H1 (cell line): Measurements from ENCODE around the gene CNTN5. TPM values are rescaled to one million over a fixed set of nuclear protein-coding genes. Genes with fewer than 3 reads are reported as not detected.

Source experiments
- CTCF ChIA-PET: fragments of 300-600 bp; sonication (Branson Sonifier 250); formaldehyde crosslinking; loops from one replicate; lab custom pipeline; 2021; ENCODE audit not compliant: partially characterized antibody; lab: Charles Lee
- POLR2A ChIA-PET: fragments of 300-600 bp; sonication (Branson Sonifier 250); formaldehyde crosslinking; loops from one replicate; lab custom pipeline; 2021; ENCODE audit warnings: inconsistent platforms; ENCODE audit not compliant: partially characterized antibody; lab: Charles Lee
- DNase-seq, 2 experiments: peaks; one replicate each; pipeline versions ENCODE4 v3.0.0 to v3.0.0-alpha.2; 2010 to 2022; ENCODE audit warnings: low spot score in 2 of 2, low read depth in 1 of 2, mixed read lengths in 1 of 2
- FAIRE-seq: peaks from 2 replicates; lab custom pipeline; 2011; peaks lifted over from hg19 to GRCh38; lab: Jason Lieb, UNC
- H2AFZ ChIP-seq: 2 replicates; pipeline ENCODE4 v1.8.1; 2012; ENCODE audit warnings: low read length, inconsistent platforms
- H2AK5ac ChIP-seq: 2 replicates; pipeline ENCODE4 v1.6.1; 2013; ENCODE audit warnings: low read depth, low read length
- H2BK120ac ChIP-seq: replicated peaks from 2 replicates; pipeline ENCODE3; 2013; ENCODE audit warnings: low read depth, low read length, inconsistent platforms
- H2BK12ac ChIP-seq: 2 replicates; pipeline ENCODE4 v1.6.1; 2013; ENCODE audit warnings: low read depth, low read length
- H2BK15ac ChIP-seq: 2 replicates; pipeline ENCODE4 v1.6.1; 2013; ENCODE audit warnings: low read length
- H2BK20ac ChIP-seq: 2 replicates; pipeline ENCODE4 v1.6.1; 2013; ENCODE audit warnings: low read length
- H2BK5ac ChIP-seq: 2 replicates; pipeline ENCODE4 v1.6.1; 2013; ENCODE audit warnings: low read depth, low read length
- H3K14ac ChIP-seq: 2 replicates; pipeline ENCODE4 v1.6.1; 2013; ENCODE audit warnings: inconsistent platforms; ENCODE audit not compliant: insufficient read length
- H3K18ac ChIP-seq: 2 replicates; pipeline ENCODE4 v1.6.1; 2013; ENCODE audit warnings: low read length; ENCODE audit errors: extremely low read depth
- H3K23ac ChIP-seq: 2 replicates; pipeline ENCODE4 v1.6.1; 2013; ENCODE audit warnings: inconsistent platforms; ENCODE audit not compliant: insufficient read length
- H3K23me2 ChIP-seq: 2 replicates; pipeline ENCODE4 v1.6.1; 2013; ENCODE audit warnings: low read depth, low read length
- H3K27ac ChIP-seq: 2 replicates; pipeline ENCODE4 v1.6.1; 2011; ENCODE audit warnings: low read depth, low read length, inconsistent platforms
- H3K27me3 ChIP-seq, 4 experiments: replicated peaks in 1 of 4; 1 replicate in 1 of 4; 2 replicates in 3 of 4; pipeline versions ENCODE4 v1.6.1 to v1.8.1; 2011 to 2013; ENCODE audit warnings: low read length in 3 of 4, mild to moderate bottlenecking in 3 of 4, inconsistent platforms in 2 of 4, mixed read lengths in 2 of 4, moderate library complexity in 1 of 4; ENCODE audit not compliant: control insufficient read depth in 3 of 4, insufficient read depth in 3 of 4; ENCODE audit errors: extremely low read depth in 1 of 4
- H3K36me3 ChIP-seq, 4 experiments: 2 replicates each; pipeline versions ENCODE4 v1.6.1 to v1.8.1; 2011 to 2013; ENCODE audit warnings: mild to moderate bottlenecking in 4 of 4, low read length in 3 of 4, moderate library complexity in 2 of 4, control low read depth in 1 of 4, inconsistent platforms in 1 of 4; ENCODE audit not compliant: insufficient read depth in 4 of 4, control insufficient read depth in 2 of 4
- H3K4ac ChIP-seq: replicated peaks from 2 replicates; pipeline ENCODE3; 2013; ENCODE audit warnings: low read length, low read depth, mixed read lengths, inconsistent platforms; ENCODE audit not compliant: insufficient read length
- H3K4me1 ChIP-seq, 4 experiments: replicated peaks in 1 of 4; 1 replicate in 1 of 4; 2 replicates in 3 of 4; pipeline versions ENCODE4 v1.6.1 to v1.8.1; 2011 to 2013; ENCODE audit warnings: low read length in 3 of 4, inconsistent platforms in 2 of 4, mixed read lengths in 1 of 4; ENCODE audit not compliant: insufficient read depth in 4 of 4, control insufficient read depth in 3 of 4
- H3K4me2 ChIP-seq, 2 experiments: 2 replicates each; pipeline versions ENCODE4 v1.6.1 to v1.8.1; 2011 to 2013; ENCODE audit warnings: low read depth in 2 of 2, low read length in 2 of 2, control low read depth in 1 of 2, inconsistent platforms in 1 of 2, mild to moderate bottlenecking in 1 of 2; ENCODE audit not compliant: insufficient read depth in 1 of 2
- H3K4me3 ChIP-seq, 4 experiments: fragments of 200-600, 300-600 bp in 1 of 4; sonication (generic), shearing (Covaris generic), sonication (Bioruptor Twin) in 1 of 4; 2 replicates each; pipeline versions ENCODE4 v1.5.1 to v1.8.1; 2011 to 2016; ENCODE audit warnings: low read length in 4 of 4, low read depth in 3 of 4, control low read depth in 2 of 4, inconsistent platforms in 2 of 4, mild to moderate bottlenecking in 2 of 4, mixed read lengths in 1 of 4, moderate library complexity in 1 of 4; ENCODE audit not compliant: insufficient read depth in 2 of 4; ENCODE audit errors: extremely low read depth in 1 of 4
- H3K56ac ChIP-seq: replicated peaks from 2 replicates; pipeline ENCODE3; 2013; ENCODE audit warnings: low read depth, mild to moderate bottlenecking, mixed read lengths, low read length, inconsistent platforms; ENCODE audit not compliant: insufficient read length
- H3K79me1 ChIP-seq: 2 replicates; pipeline ENCODE4 v1.6.1; 2013; ENCODE audit warnings: low read depth, low read length, control low read depth
- H3K79me2 ChIP-seq, 2 experiments: 2 replicates each; pipeline versions ENCODE4 v1.6.1 to v1.8.1; 2012 to 2013; ENCODE audit warnings: low read length in 2 of 2, mild to moderate bottlenecking in 2 of 2, inconsistent platforms in 1 of 2; ENCODE audit not compliant: insufficient read depth in 2 of 2, control insufficient read depth in 1 of 2
- H3K9ac ChIP-seq, 4 experiments: replicated peaks in 1 of 4; 1 replicate in 1 of 4; 2 replicates in 3 of 4; pipeline versions ENCODE4 v1.6.1 to v1.8.1; 2011 to 2013; ENCODE audit warnings: low read depth in 3 of 4, low read length in 3 of 4, control low read depth in 2 of 4, mild to moderate bottlenecking in 2 of 4, moderate library complexity in 2 of 4, inconsistent platforms in 1 of 4; ENCODE audit errors: extremely low read depth in 1 of 4
- H3K9me3 ChIP-seq, 2 experiments: 2 replicates each; pipeline versions ENCODE4 v1.6.1 to v1.8.1; 2012 to 2013; ENCODE audit warnings: mild to moderate bottlenecking in 2 of 2, moderate library complexity in 2 of 2, control low read depth in 1 of 2, inconsistent platforms in 1 of 2, low read depth in 1 of 2, low read length in 1 of 2, mixed read lengths in 1 of 2; ENCODE audit not compliant: insufficient read depth in 2 of 2
- H4K20me1 ChIP-seq, 2 experiments: replicated peaks in 1 of 2; 2 replicates each; pipeline versions ENCODE3 to v1.8.1; 2011 to 2013; ENCODE audit warnings: inconsistent platforms in 2 of 2, low read length in 2 of 2, mild to moderate bottlenecking in 1 of 2; ENCODE audit not compliant: insufficient read depth in 2 of 2, control insufficient read depth in 1 of 2
- H4K5ac ChIP-seq: 2 replicates; pipeline ENCODE4 v1.6.1; 2013; ENCODE audit warnings: low read length, low read depth, mixed read lengths, inconsistent platforms; ENCODE audit not compliant: insufficient read length
- H4K8ac ChIP-seq: 2 replicates; pipeline ENCODE4 v1.8.0; 2013; ENCODE audit warnings: mild to moderate bottlenecking, moderate library complexity, low read length, inconsistent platforms; ENCODE audit not compliant: insufficient read depth; ENCODE audit errors: extremely low read depth
- H4K91ac ChIP-seq: replicated peaks from 2 replicates; pipeline ENCODE3; 2013; ENCODE audit warnings: low read length, mixed read lengths, inconsistent platforms; ENCODE audit not compliant: insufficient read length
- BCL11A ChIP-seq, 2 experiments: IDR thresholded peaks; one replicate each; pipeline ENCODE4 v1.6.1; 2011; ENCODE audit warnings: low read depth in 2 of 2, low read length in 2 of 2, mild to moderate bottlenecking in 2 of 2
- CREB1 ChIP-seq: IDR thresholded peaks from 2 replicates; pipeline ENCODE4 v1.6.1; 2012; ENCODE audit warnings: inconsistent platforms
- CTBP2 ChIP-seq: IDR thresholded peaks from 2 replicates; pipeline ENCODE4 v1.7.0; 2011; ENCODE audit warnings: borderline replicate concordance, mild to moderate bottlenecking, moderate library complexity, mixed read lengths, low read length; ENCODE audit not compliant: insufficient read depth, insufficient read length
- EP300 ChIP-seq, 2 experiments: IDR thresholded peaks; 1 replicate in 1 of 2; 2 replicates in 1 of 2; pipeline ENCODE4 v1.6.1; 2011 to 2012; ENCODE audit warnings: low read depth in 2 of 2, low read length in 2 of 2, mild to moderate bottlenecking in 2 of 2, borderline replicate concordance in 1 of 2, inconsistent platforms in 1 of 2, moderate library complexity in 1 of 2
- FOSL1 ChIP-seq: IDR thresholded peaks from 2 replicates; pipeline ENCODE4 v1.6.1; 2011; ENCODE audit warnings: mild to moderate bottlenecking, low read depth, low read length, moderate library complexity; ENCODE audit not compliant: insufficient read depth
- KDM5A ChIP-seq: fragments of 200-600 bp; IDR thresholded peaks from 2 replicates; pipeline ENCODE4 v1.7.1; 2012; ENCODE audit warnings: mild to moderate bottlenecking, low read length, inconsistent platforms, mixed read lengths
- MAFK ChIP-seq: IDR thresholded peaks from 2 replicates; pipeline ENCODE4 v1.6.1; 2012; ENCODE audit warnings: low read depth, mild to moderate bottlenecking, improper control_type of control experiment, low read length
- POLR2A ChIP-seq, 2 experiments: IDR thresholded peaks; 1 replicate in 1 of 2; 2 replicates in 1 of 2; pipeline ENCODE4 v1.6.1; 2011; ENCODE audit warnings: low read depth in 2 of 2, low read length in 2 of 2, mild to moderate bottlenecking in 2 of 2; ENCODE audit errors: control extremely low read depth in 1 of 2
- RBBP5 ChIP-seq: IDR thresholded peaks from 2 replicates; pipeline ENCODE4 v1.7.1; 2012; ENCODE audit warnings: low read depth, mild to moderate bottlenecking, inconsistent platforms, low read length, moderate library complexity, borderline replicate concordance
- SIN3A ChIP-seq, 2 experiments: IDR thresholded peaks in 1 of 2; conservative IDR thresholded peaks in 1 of 2; 2 replicates each; pipeline ENCODE4 v1.6.1; 2011 to 2012; ENCODE audit warnings: low read length in 2 of 2, improper control_type of control experiment in 1 of 2, low read depth in 1 of 2, mild to moderate bottlenecking in 1 of 2
- SIX5 ChIP-seq: IDR thresholded peaks from 2 replicates; pipeline ENCODE4 v1.6.1; 2011; ENCODE audit warnings: mild to moderate bottlenecking, low read depth, low read length
- SP2 ChIP-seq: IDR thresholded peaks from 2 replicates; pipeline ENCODE4 v1.6.1; 2012; ENCODE audit warnings: mild to moderate bottlenecking, low read length, inconsistent platforms
- SRF ChIP-seq: IDR thresholded peaks from 2 replicates; pipeline ENCODE4 v1.6.1; 2011; ENCODE audit warnings: mild to moderate bottlenecking, low read depth, low read length, moderate library complexity
- SUZ12 ChIP-seq: fragments of 200-600 bp; sonication (generic); IDR thresholded peaks from 2 replicates; pipeline ENCODE4 v1.6.1; 2012; ENCODE audit warnings: mild to moderate bottlenecking, inconsistent platforms, low read length, moderate library complexity, mixed read lengths
- TBP ChIP-seq: IDR thresholded peaks from 2 replicates; pipeline ENCODE4 v1.6.1; 2011; ENCODE audit warnings: low read depth, low read length, improper control_type of control experiment
- TCF12 ChIP-seq: IDR thresholded peaks from 2 replicates; pipeline ENCODE4 v1.6.1; 2011; ENCODE audit warnings: low read depth, mild to moderate bottlenecking, low read length
- WGBS, 2 experiments: shearing (Covaris generic) in 1 of 2; methylation state at CpG; one replicate each; pipeline versions ENCODE4 v1.1.6 to v1.1.7; 2013 to 2015; ENCODE audit warnings: low lambda C conversion rate in 2 of 2, mixed read lengths in 2 of 2, inconsistent platforms in 1 of 2, low coverage in 1 of 2, missing lambda C conversion rate in 1 of 2; ENCODE audit not compliant: insufficient replicate concordance in 2 of 2, insufficient coverage in 1 of 2, insufficient read length in 1 of 2; ENCODE audit errors: extremely low coverage in 1 of 2, missing lambda C conversion rate in 1 of 2; 5-methylcytosine and 5-hydroxymethylcytosine counted together
- polyA plus RNA-seq, 7 experiments: library from polyadenylated mRNA; depleted of rRNA in 3 of 7; stranded (reverse) in 5 of 7; unstranded in 2 of 7; fragments of >200 nt in 5 of 7; fragments of 200-250 nt in 2 of 7; gene quantifications; 1 replicate in 5 of 7; 2 replicates in 1 of 7; 4 replicates in 1 of 7; pipeline versions ENCODE4 v1.2.1 to v1.2.3, GENCODE V29; 2011 to 2013; ENCODE audit warnings: missing spikeins in 2 of 7, mixed read lengths in 2 of 7
- total RNA-seq: library from RNA; stranded (reverse); fragmentation: NEBNext Ultra II Directional; extraction: Animal tissue kit (Norgen Biotek cat#: 25700); gene quantifications from 2 replicates; pipeline ENCODE4 v1.2.1, GENCODE V29; 2021

Gene CNTN5
- total and polyA plus RNA-seq, 2 of the 8 experiments (the other 6 are each of a cell fraction or from before 2014, with no cell fraction given): not detected

- ChIA-PET CTCF (no interaction called here), POLR2A (no interaction called here)
- no peaks in the 10 kb centered on the region for H3K4me1 ChIP-seq
- H2AFZ ChIP-seq: no peak overlapping the region
- no peak overlapping the region for H3K18ac ChIP-seq
- no peaks in the 10 kb centered on the region for H3K79me2 ChIP-seq
- H4K5ac ChIP-seq: no peak overlapping the region
- H3K56ac ChIP-seq: no peak overlapping the region
- H4K8ac ChIP-seq: no peak overlapping the region
- H3K14ac ChIP-seq: no peak overlapping the region
- H3K4ac ChIP-seq: no peak overlapping the region
- DNase-seq (no peak), FAIRE-seq (no peak)
- no peaks in the 10 kb centered on the region for H3K23me2 ChIP-seq
- no peak overlapping the region for H3K9ac ChIP-seq
- no peak overlapping the region for H3K27ac ChIP-seq
- H4K91ac ChIP-seq: no peak overlapping the region
- no peak overlapping the region for H3K23ac ChIP-seq
- H2BK15ac ChIP-seq: no peak overlapping the region
- no peaks in the 10 kb centered on the region for H3K79me1 ChIP-seq
- no peaks in the 10 kb centered on the region for H3K36me3 ChIP-seq
- no peak overlapping the region for H3K4me2 ChIP-seq
- H2BK20ac ChIP-seq: no peak overlapping the region
- H4K20me1 ChIP-seq: no peaks in the 10 kb centered on the region
- no peak overlapping the region for H2AK5ac ChIP-seq
- no peak overlapping the region for H3K4me3 ChIP-seq
- H2BK120ac ChIP-seq: no peak overlapping the region
- WGBS, 2 experiments: 95% methylated on average over 3 of the region's 3 CpGs; no CpG with 5 or more reads in 1 of the 2 experiments
- H3K9me3 ChIP-seq: no peaks in the 10 kb centered on the region
- no peak overlapping the region for H2BK5ac ChIP-seq
- no peak overlapping the region for H2BK12ac ChIP-seq
- H3K27me3 ChIP-seq: no peaks in the 10 kb centered on the region
- TF ChIP-seq CREB1: no peak
- TF ChIP-seq POLR2A (IDR thresholded peaks at IDR 0.05; ENCODE audit: control extremely low read depth in 1 of 2, low read depth in 2 of 2, low read length in 2 of 2): no peak
- TF ChIP-seq RBBP5: no peak
- TF ChIP-seq SIX5: no peak
- no peak for TF ChIP-seq MAFK
- no peak for TF ChIP-seq TBP
- TF ChIP-seq SP2: no peak
- no peak for TF ChIP-seq SIN3A (conservative IDR thresholded peaks at IDR 0.05 in 1 of 2, IDR thresholded peaks at IDR 0.05 in 1 of 2; ENCODE audit: low read depth in 1 of 2, low read length in 2 of 2)
- TF ChIP-seq BCL11A (IDR thresholded peaks at IDR 0.05; ENCODE audit: low read depth in 2 of 2, low read length in 2 of 2): no peak
- TF ChIP-seq CTBP2: no peak
- TF ChIP-seq SRF: no peak
- no peak for TF ChIP-seq FOSL1
- no peak for TF ChIP-seq EP300 (IDR thresholded peaks at IDR 0.05; ENCODE audit: borderline replicate concordance in 1 of 2, low read depth in 2 of 2, low read length in 2 of 2)
- no peak for TF ChIP-seq SUZ12
- TF ChIP-seq TCF12: no peak
- no peak for TF ChIP-seq KDM5A
These were observed 939.8 kb downstream of the CNTN5 start for GRCh38 chr11:99960536-99960935.
